ENCODE data around the gene NCEH1. TPM values are rescaled to one million over a fixed set of nuclear protein-coding genes. Genes with fewer than 3 reads are reported as not detected.
A peak's percentile ranks its signal among the peaks of the same experiment; 100 is the strongest.
"Not testable (repeated sequence)": the region's sequence is repeated elsewhere in the genome, so short reads cannot be mapped to it uniquely, and the experiment has no call there.

Gene NCEH1
- total RNA-seq, 4 donors from 2014 or later = 8.3 to 12.4 (median 11.0) TPM

- Histone ChIP-seq H3K36me3 (no peaks in the 10 kb centered on the region), H3K27ac (no peak overlapping the region), H3K4me3 (replicated peaks in 1 of 3) (no peak overlapping the region), H3K9me3 (no peaks in the 10 kb centered on the region), H3K4me1 (no peaks in the 10 kb centered on the region), H3K27me3 (no peaks in the 10 kb centered on the region)
- WGBS, 2 donors = 34 to 48% methylated on average over 1 of the region's 1 CpG
- DNase-seq = no peak
- intact Hi-C loops (cut with DNase I) = no loop called here
- no peak for TF ChIP-seq POLR2A (IDR thresholded peaks at IDR 0.05)
- TF ChIP-seq, protein P1, sequence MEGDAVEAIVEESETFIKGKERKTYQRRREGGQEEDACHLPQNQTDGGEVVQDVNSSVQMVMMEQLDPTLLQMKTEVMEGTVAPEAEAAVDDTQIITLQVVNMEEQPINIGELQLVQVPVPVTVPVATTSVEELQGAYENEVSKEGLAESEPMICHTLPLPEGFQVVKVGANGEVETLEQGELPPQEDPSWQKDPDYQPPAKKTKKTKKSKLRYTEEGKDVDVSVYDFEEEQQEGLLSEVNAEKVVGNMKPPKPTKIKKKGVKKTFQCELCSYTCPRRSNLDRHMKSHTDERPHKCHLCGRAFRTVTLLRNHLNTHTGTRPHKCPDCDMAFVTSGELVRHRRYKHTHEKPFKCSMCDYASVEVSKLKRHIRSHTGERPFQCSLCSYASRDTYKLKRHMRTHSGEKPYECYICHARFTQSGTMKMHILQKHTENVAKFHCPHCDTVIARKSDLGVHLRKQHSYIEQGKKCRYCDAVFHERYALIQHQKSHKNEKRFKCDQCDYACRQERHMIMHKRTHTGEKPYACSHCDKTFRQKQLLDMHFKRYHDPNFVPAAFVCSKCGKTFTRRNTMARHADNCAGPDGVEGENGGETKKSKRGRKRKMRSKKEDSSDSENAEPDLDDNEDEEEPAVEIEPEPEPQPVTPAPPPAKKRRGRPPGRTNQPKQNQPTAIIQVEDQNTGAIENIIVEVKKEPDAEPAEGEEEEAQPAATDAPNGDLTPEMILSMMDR (IDR thresholded peaks at IDR 0.05) = no peak
Observed at GRCh38 chr3:172739462-172739861, 28.6 kb upstream of the NCEH1 start.

DNA sequence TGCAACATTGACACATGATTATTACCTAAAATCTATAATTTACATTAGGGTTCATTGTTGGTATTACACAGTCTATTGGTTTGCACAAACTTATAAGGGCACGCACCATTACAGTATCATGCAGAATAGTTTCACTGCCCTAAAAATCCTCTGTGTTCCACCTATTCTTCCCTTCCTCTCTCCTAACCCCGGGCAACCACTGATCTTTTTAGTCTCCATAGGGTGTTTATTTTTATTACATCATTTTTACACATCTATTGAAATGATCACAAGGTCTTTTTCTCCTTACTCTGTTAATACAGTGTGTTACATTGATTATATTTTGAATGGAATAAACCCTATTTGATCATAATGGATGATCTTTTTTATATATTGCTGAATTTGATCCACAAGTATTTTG lies 24.1 kb upstream of the NCEH1 start:
- no peak overlapping the region for H3K27ac ChIP-seq
- H3K36me3 ChIP-seq = no peaks in the 10 kb centered on the region
- no peak for DNase-seq
- intact Hi-C loops (cut with DNase I) = no loop called here
- H3K9me3 ChIP-seq = no peaks in the 10 kb centered on the region
- 90 to 92% methylated on average over 2 of the region's 2 CpGs for WGBS, 2 donors
- H3K4me3 ChIP-seq (replicated peaks in 1 of 3) = no peak overlapping the region
- TF ChIP-seq POLR2A (IDR thresholded peaks at IDR 0.05) = no peak
- TF ChIP-seq, protein P1 (IDR thresholded peaks at IDR 0.05) = no peak
- H3K4me1 ChIP-seq = no peaks in the 10 kb centered on the region
- no peaks in the 10 kb centered on the region for H3K27me3 ChIP-seq

DNA sequence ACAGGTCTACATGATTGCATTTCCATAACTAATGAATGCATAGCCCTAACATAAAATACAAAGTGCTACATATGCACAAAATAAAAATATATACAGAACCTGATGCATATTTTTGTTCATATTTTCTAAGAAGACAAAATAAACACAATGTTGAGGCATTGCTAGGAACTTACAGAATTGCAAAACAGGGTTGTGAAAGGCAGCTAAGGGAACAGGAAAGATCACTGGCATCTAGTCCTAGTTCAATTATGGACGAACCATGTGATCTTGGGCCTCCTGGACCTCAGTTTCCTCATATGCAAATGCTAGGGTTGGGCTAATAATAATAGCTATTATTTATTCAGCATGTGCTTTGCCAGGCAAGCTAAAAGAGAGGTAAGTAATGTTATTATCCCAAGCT lies 15.5 kb upstream of the NCEH1 start:
- TF ChIP-seq POLR2A (IDR thresholded peaks at IDR 0.05) = no peak
- TF ChIP-seq, protein P1 (IDR thresholded peaks at IDR 0.05) = no peak
- no peak overlapping the region for H3K27ac ChIP-seq
- H3K36me3 ChIP-seq = no peaks in the 10 kb centered on the region
- no peak for DNase-seq
- 80% methylated on average over 1 of the region's 1 CpG for WGBS, 2 donors
- intact Hi-C loops (cut with DNase I) = no loop called here
- H3K4me1 ChIP-seq = no peaks in the 10 kb centered on the region
- H3K9me3 ChIP-seq = no peaks in the 10 kb centered on the region
- H3K27me3 ChIP-seq = no peaks in the 10 kb centered on the region
- no peak overlapping the region for H3K4me3 ChIP-seq (replicated peaks in 1 of 3)

- H3K27ac ChIP-seq; H3K27me3 ChIP-seq; H3K36me3 ChIP-seq; DNase-seq; H3K4me3 ChIP-seq (replicated peaks in 1 of 3); intact Hi-C loops (cut with DNase I); H3K9me3 ChIP-seq; H3K4me1 ChIP-seq: not testable (repeated sequence)
- 86 to 92% methylated on average over 8 of the region's 8 CpGs for WGBS, 2 donors
Observed at GRCh38 chr3:172722536-172723040, 11.7 kb upstream of the NCEH1 start.

- H3K4me1 ChIP-seq = no peaks in the 10 kb centered on the region
- H3K27ac ChIP-seq = no peak overlapping the region
- intact Hi-C loops (cut with DNase I) = no loop called here
- no peak overlapping the region for H3K4me3 ChIP-seq (replicated peaks in 1 of 3)
- TF ChIP-seq POLR2A (IDR thresholded peaks at IDR 0.05) = no peak
- TF ChIP-seq, protein P1 (IDR thresholded peaks at IDR 0.05) = peak in 1 of 6 experiments; percentile 18
- no peaks in the 10 kb centered on the region for H3K9me3 ChIP-seq
- H3K36me3 ChIP-seq = no peaks in the 10 kb centered on the region
- WGBS, 2 donors = 83 to 86% methylated on average over 4 of the region's 4 CpGs
- H3K27me3 ChIP-seq = no peaks in the 10 kb centered on the region
- DNase-seq = no peak
Observed at GRCh38 chr3:172717493-172718088, 6.7 kb upstream of the NCEH1 start.

Data from thyroid gland (tissue), 4 donors.